PC-9 (cell line): Measurements from ENCODE around the gene SMYD2. TPM values are rescaled to one million over a fixed set of nuclear protein-coding genes. Genes with fewer than 3 reads are reported as not detected.

Experiments used
- BruUV-seq: library from RNA; stranded (reverse); fragments of 400-500 nt; replicated peaks from 2 replicates; lab custom pipeline; 2021; lab: Mats Ljungman, UMichigan
- CTCF ChIA-PET: fragments of 300-600 bp; sonication (Branson Sonifier 250); formaldehyde crosslinking; loops from one replicate; lab custom pipeline; 2022; ENCODE audit warnings: antibody characterized with exemption; lab: Charles Lee
- POLR2A ChIA-PET: fragments of 300-600 bp; sonication (Branson Sonifier 250); formaldehyde crosslinking; loops from one replicate; lab custom pipeline; 2022; ENCODE audit warnings: antibody characterized with exemption; ENCODE audit not compliant: unreplicated experiment; lab: Charles Lee
- DNase-seq, 2 experiments: peaks; one replicate each; pipeline versions ENCODE4 v3.0.0 to v3.0.0-alpha.2; 2015 to 2022; ENCODE audit warnings: mixed read lengths in 1 of 2
- H2AFZ ChIP-seq: fragments of 200-600 bp; sonication (generic); 2 replicates; pipeline ENCODE4 v1.8.1; 2017; ENCODE audit warnings: antibody characterized with exemption
- H3F3A ChIP-seq: fragments of 200-600 bp; sonication (generic); 2 replicates; pipeline ENCODE4 v1.8.1; 2017; ENCODE audit warnings: antibody characterized with exemption, mild to moderate bottlenecking, low read depth; ENCODE audit not compliant: insufficient read depth
- H3K27ac ChIP-seq: fragments of 200-600 bp; sonication (generic); 2 replicates; pipeline ENCODE4 v1.6.1; 2016; ENCODE audit warnings: mixed run types
- H3K27me3 ChIP-seq: fragments of 200-600 bp; sonication (generic); 2 replicates; pipeline ENCODE4 v1.6.1; 2016; ENCODE audit warnings: low read depth, mixed run types; ENCODE audit not compliant: insufficient read depth
- H3K36me3 ChIP-seq: fragments of 200-600 bp; sonication (generic); 2 replicates; pipeline ENCODE4 v1.6.1; 2016; ENCODE audit warnings: low read depth, mixed run types
- H3K4me1 ChIP-seq: fragments of 200-600 bp; sonication (generic); replicated peaks from 2 replicates; pipeline ENCODE4 v1.6.1; 2016; ENCODE audit warnings: mixed run types; ENCODE audit not compliant: insufficient read depth
- H3K4me2 ChIP-seq: fragments of 200-600 bp; sonication (generic); 2 replicates; pipeline ENCODE4 v1.6.1; 2017; ENCODE audit warnings: mixed run types
- H3K4me3 ChIP-seq: fragments of 200-600 bp; sonication (generic); 2 replicates; pipeline ENCODE4 v1.6.1; 2016; ENCODE audit warnings: mixed run types
- H3K79me2 ChIP-seq: fragments of 200-600 bp; sonication (generic); 2 replicates; pipeline ENCODE4 v1.6.1; 2017; ENCODE audit warnings: low read depth, mixed run types
- H3K9me2 ChIP-seq: fragments of 200-600 bp; sonication (generic); 2 replicates; pipeline ENCODE4 v1.8.1; 2017; ENCODE audit warnings: mild to moderate bottlenecking; ENCODE audit not compliant: insufficient read depth
- H3K9me3 ChIP-seq: fragments of 200-600 bp; sonication (generic); 2 replicates; pipeline ENCODE4 v1.8.1; 2016; ENCODE audit warnings: low read depth; ENCODE audit not compliant: insufficient read depth
- H4K20me1 ChIP-seq: fragments of 200-600 bp; sonication (generic); 2 replicates; pipeline ENCODE4 v1.8.1; 2017; ENCODE audit not compliant: insufficient read depth
- CTCF ChIP-seq: fragments of 200-600 bp; sonication (generic); conservative IDR thresholded peaks from 2 replicates; pipeline ENCODE4 v1.6.1; 2017; ENCODE audit warnings: mixed run types, antibody characterized with exemption, mild to moderate bottlenecking, moderate library complexity
- EZH2 ChIP-seq: fragments of 200-600 bp; sonication (generic); IDR thresholded peaks from 2 replicates; pipeline ENCODE4 v1.8.0; 2017; ENCODE audit warnings: antibody characterized with exemption, low read depth
- intact Hi-C: fragments of 100-400 bp; cut with micrococcal nuclease; formaldehyde crosslinking; loops from one replicate; pipeline ENCODE4 v1.10.0; 2022; ENCODE audit not compliant: unreplicated experiment
- total RNA-seq: library from RNA; stranded (reverse); gene quantifications from 2 replicates; pipeline ENCODE4 v1.2.3, GENCODE V29; 2021

Gene SMYD2
- total RNA-seq, 1 experiment from 2014 or later = 36.4 TPM

DNA sequence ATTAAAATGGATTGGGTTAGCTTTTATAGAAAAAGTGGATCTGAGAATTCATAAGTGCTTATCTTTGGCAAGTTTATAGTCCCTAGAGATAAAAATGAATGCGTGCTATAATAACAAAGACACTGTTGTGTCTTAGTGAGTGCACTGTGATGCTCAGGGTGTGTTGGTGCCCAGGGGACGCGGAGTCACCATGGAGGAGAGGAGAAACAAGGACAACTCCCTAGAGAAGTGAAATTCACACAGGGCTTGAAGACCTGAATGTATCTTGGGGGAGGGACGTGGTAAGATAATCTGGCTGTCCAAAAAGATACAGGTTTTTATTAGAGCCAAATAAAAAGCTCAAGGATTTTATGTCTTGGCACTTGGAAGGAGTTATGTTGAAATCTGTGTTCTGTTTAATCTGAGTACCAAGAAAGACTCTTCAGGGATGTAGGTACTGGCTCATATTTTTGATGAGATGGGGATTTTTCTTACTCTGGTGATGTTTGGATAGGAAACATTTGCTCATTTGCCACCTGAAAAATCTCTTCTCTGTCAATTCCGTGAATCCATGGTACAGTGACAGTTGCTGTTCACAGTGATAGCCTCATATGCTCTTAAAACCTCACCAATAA lies 9.6 kb downstream of the SMYD2 start:
- peaks cover 10% of the 10 kb centered on the region for H3K4me1 ChIP-seq
- BruUV-seq = no TSS peak
- ChIA-PET CTCF (no interaction called here), POLR2A (no interaction called here)
- no peaks in the 10 kb centered on the region for H4K20me1 ChIP-seq
- H3K9me3 ChIP-seq = no peaks in the 10 kb centered on the region
- H3K36me3 ChIP-seq = no peaks in the 10 kb centered on the region
- no peak overlapping the region for H3K27ac ChIP-seq
- TF ChIP-seq EZH2 = no peak
- TF ChIP-seq CTCF = no peak
- intact Hi-C loops = no loop called here
- H3K9me2 ChIP-seq = no peaks in the 10 kb centered on the region
- no peak overlapping the region for H3K4me3 ChIP-seq
- no peaks in the 10 kb centered on the region for H3K27me3 ChIP-seq
- H2AFZ ChIP-seq = no peak overlapping the region
- peaks cover 19% of the 10 kb centered on the region; the same call in 1 of the 2 replicates for H3K79me2 ChIP-seq
- no peaks in the 10 kb centered on the region for H3F3A ChIP-seq
- H3K4me2 ChIP-seq = no peak overlapping the region
- no peak for DNase-seq

DNA sequence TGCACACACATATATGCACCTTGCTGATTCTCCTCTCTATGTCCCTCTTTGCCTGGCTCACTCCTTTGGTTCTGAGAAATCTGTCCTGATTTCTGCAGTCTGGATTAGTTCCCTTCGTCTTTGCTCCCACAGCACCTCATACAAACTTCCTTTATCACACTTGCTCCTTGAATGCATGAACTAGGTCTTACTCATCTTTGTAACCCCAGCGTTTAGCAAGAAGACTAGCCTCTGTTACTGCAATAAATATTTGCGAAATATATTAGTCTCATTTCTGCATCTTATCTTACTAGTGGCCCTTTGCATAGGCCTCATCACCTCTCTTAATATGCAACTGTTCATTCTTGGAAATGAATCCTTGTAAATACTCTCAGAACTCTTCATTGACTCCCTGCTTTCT lies 11.4 kb downstream of the SMYD2 start:
- Histone ChIP-seq H3K9me3 (no peaks in the 10 kb centered on the region), H4K20me1 (no peaks in the 10 kb centered on the region), H3K79me2 (peaks cover 14% of the 10 kb centered on the region; the same call in 1 of the 2 replicates), H3K4me1 (peaks cover 28% of the 10 kb centered on the region), H2AFZ (no peak overlapping the region), H3K9me2 (no peaks in the 10 kb centered on the region; the same call in 1 of the 2 replicates), H3K4me2 (no peak overlapping the region), H3K27ac (no peak overlapping the region), H3K36me3 (no peaks in the 10 kb centered on the region), H3F3A (peaks cover 11% of the 10 kb centered on the region; the same call in 1 of the 2 replicates), H3K4me3 (no peak overlapping the region), H3K27me3 (no peaks in the 10 kb centered on the region)
- TF ChIP-seq EZH2 (no peak), CTCF (no peak)
- peak in 1 of 2 experiments; percentile 40 for DNase-seq
- no TSS peak for BruUV-seq
- intact Hi-C loops = no loop called here
- ChIA-PET CTCF (interaction anchor here (0.6 kb wide), 1 partner anchor 803 kb away, joined by 14 read pairs; no protein-coding TSS in a partner anchor), POLR2A (no interaction called here)

DNA sequence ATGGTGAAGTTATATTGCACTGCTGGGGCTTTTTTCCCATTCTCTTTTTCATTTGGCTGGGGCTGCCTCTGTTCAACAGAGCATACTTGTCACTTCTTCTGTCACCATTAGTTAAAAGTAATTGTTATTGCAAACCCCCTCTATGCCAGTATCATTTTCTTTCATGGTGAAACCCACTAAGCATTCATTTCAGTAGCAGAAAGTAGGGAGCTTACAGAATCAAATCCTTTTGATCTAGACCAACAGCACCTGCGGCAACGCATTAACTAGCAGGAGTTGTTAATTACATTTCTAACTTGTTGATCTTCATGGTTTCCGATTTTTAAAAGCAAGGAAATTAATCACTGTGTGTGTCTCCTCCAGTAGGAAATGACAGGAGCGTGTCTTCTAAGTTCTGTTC lies 15.0 kb downstream of the SMYD2 start:
- H3K36me3 ChIP-seq = no peaks in the 10 kb centered on the region
- peaks cover 32% of the 10 kb centered on the region; the same call in 1 of the 2 replicates for H3K79me2 ChIP-seq
- no peak for TF ChIP-seq EZH2
- TF ChIP-seq CTCF = no peak
- no peak overlapping the region for H3K4me3 ChIP-seq
- H3K27me3 ChIP-seq = no peaks in the 10 kb centered on the region
- DNase-seq = no peak
- no peaks in the 10 kb centered on the region for H4K20me1 ChIP-seq
- H3F3A ChIP-seq = peaks cover 18% of the 10 kb centered on the region; the same call in 1 of the 2 replicates
- no TSS peak for BruUV-seq
- H3K9me3 ChIP-seq = no peaks in the 10 kb centered on the region
- peak overlapping the region; percentile 56; the same call in 1 of the 2 replicates for H3K4me2 ChIP-seq
- POLR2A ChIA-PET = no interaction called here
- H3K4me1 ChIP-seq = peaks cover 37% of the 10 kb centered on the region
- intact Hi-C loops = no loop called here
- no peak overlapping the region for H2AFZ ChIP-seq
- CTCF ChIA-PET = no interaction called here
- H3K27ac ChIP-seq = peak overlapping the region; percentile 65
- no peaks in the 10 kb centered on the region; the same call in 1 of the 2 replicates for H3K9me2 ChIP-seq
